DOHH2 (cell line): ENCODE measurements around the gene MMP15.
"Not testable (repeated sequence)": the region's sequence is repeated elsewhere in the genome, so short reads cannot be mapped to it uniquely, and the experiment has no call there.

Experiments
- CTCF ChIP-seq: fragments of 200-600 bp; sonication (generic); IDR thresholded peaks from one replicate; pipeline ENCODE4 v1.5.1; 2014; ENCODE audit warnings: antibody characterized with exemption, mild to moderate bottlenecking, low read depth, low read length; ENCODE audit not compliant: poor library complexity, severe bottlenecking
- EZH2phosphoT487 ChIP-seq: fragments of 200-600 bp; sonication (generic); IDR thresholded peaks from 2 replicates; pipeline ENCODE4 v1.6.1; 2017; ENCODE audit warnings: borderline replicate concordance, mild to moderate bottlenecking, antibody characterized with exemption, low read length, moderate library complexity, mixed read lengths

DNA sequence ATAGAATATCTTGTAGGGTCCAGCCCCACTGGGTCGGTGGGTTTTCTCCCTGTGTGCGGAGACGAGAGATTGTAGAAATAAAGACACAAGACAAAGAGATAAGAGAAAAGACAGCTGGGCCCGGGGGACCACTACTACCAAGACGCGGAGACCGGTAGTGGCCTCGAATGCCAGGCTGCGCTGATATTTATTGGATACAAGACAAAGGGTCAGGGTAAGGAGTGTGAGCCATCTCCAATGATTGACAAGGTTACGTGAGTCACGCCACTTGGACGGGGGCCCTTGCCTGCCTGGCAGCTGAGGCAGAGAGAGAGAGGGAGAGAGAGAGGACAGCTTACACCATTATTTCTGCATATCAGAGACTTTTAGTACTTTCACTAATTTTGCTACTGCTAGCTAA lies 20.8 kb upstream of the MMP15 start:
- TF ChIP-seq CTCF, EZH2phosphoT487: not testable (repeated sequence)
